Esophagus muscularis mucosa (tissue), 4 donors: ENCODE results near the gene ELL3. TPM values are rescaled to one million over a fixed set of nuclear protein-coding genes. Genes with fewer than 3 reads are reported as not detected.

Source experiments
- DNase-seq: peaks from one replicate; pipeline ENCODE4 v3.0.0-alpha.2; 2017; ENCODE audit errors: extremely low spot score
- H3K27ac ChIP-seq, 4 donors: fragments of 200-600 bp; sonication (generic); replicated peaks in 1 of 4; 1 replicate in 3 of 4; 2 replicates in 1 of 4; pipeline ENCODE4 v1.5.1; 2016 to 2019; ENCODE audit warnings: mild to moderate bottlenecking in 1 of 4
- H3K27me3 ChIP-seq, 4 donors: fragments of 200-600 bp; sonication (generic); one replicate each; pipeline versions ENCODE4 v1.5.1 to v1.6.0; 2016 to 2019
- H3K36me3 ChIP-seq, 4 donors: fragments of 200-600 bp; sonication (generic); one replicate each; pipeline ENCODE4 v1.5.1; 2016 to 2019
- H3K4me1 ChIP-seq, 4 donors: fragments of 200-600 bp; sonication (generic); one replicate each; pipeline ENCODE4 v1.5.1; 2016 to 2019
- H3K4me3 ChIP-seq, 4 donors: fragments of 200-600 bp; sonication (generic); 1 replicate in 2 of 4; 2 replicates in 2 of 4; pipeline ENCODE4 v1.5.1; 2016 to 2019; ENCODE audit warnings: mild to moderate bottlenecking in 4 of 4, moderate library complexity in 1 of 4
- H3K9me3 ChIP-seq, 4 donors: fragments of 200-600 bp; sonication (generic); 1 replicate in 3 of 4; 2 replicates in 1 of 4; pipeline ENCODE4 v1.5.1; 2016 to 2019
- EP300 ChIP-seq: sonication (generic); formaldehyde crosslinking; IDR thresholded peaks from one replicate; pipeline ENCODE4 v1.6.1; 2017; ENCODE audit warnings: antibody characterized with exemption
- POLR2A ChIP-seq: fragments of 450-650 bp; IDR thresholded peaks from one replicate; pipeline ENCODE4 v1.6.1; 2017; ENCODE audit warnings: antibody characterized with exemption, moderate library complexity, mild to moderate bottlenecking, low read depth
- POLR2AphosphoS5 ChIP-seq, 2 donors: sonication (generic); formaldehyde crosslinking; IDR thresholded peaks; one replicate each; pipeline ENCODE4 v1.6.1; 2017; ENCODE audit warnings: antibody characterized with exemption in 2 of 2
- WGBS: methylation state at CpG from one replicate; pipeline ENCODE4 v1.1.5; 2018; 5-methylcytosine and 5-hydroxymethylcytosine counted together
- intact Hi-C: fragments of 100-400 bp; cut with DNase I; formaldehyde crosslinking; loops from one replicate; pipeline ENCODE4 v1.15.1; 2023
- total RNA-seq, 4 donors: library from RNA; depleted of rRNA; stranded (reverse); fragments of >200 nt; gene quantifications; one replicate each; pipeline versions ENCODE4 v1.1.0 to v1.2.1, GENCODE V29; 2016
- TF ChIP-seq, protein P1 (sequence below), 3 experiments: fragments of 200-600 bp in 2 of 3; fragments of 450-650 bp in 1 of 3; sonication (generic) in 2 of 3; IDR thresholded peaks; one replicate each; pipeline ENCODE4 v1.5.1; 2017 to 2019; ENCODE audit warnings: antibody characterized with exemption in 3 of 3, mild to moderate bottlenecking in 2 of 3, moderate library complexity in 1 of 3

ELL3 gene
- total RNA-seq, 4 donors from 2014 or later, result 3.0 to 7.7 (median 4.1) TPM

DNA sequence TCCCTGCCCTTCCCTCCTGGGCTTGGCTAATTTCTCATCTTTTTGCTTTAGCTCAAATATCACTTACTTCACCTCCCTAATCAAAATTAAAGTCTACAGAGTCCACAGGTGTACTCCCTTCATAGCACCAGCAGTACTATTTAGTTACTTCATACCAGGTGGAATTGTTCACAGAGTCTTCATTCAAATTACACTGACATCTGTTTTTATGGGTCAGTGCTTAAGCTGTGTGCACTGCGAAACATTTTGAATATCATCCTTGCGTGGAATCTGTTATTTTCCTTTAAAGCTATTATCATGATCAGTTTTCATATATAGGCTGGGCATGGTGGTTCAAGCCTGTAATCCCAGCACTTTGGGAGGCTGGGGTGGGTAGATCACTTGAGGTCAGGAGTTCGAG is 12.6 kb upstream of the ELL3 start:
- Histone ChIP-seq H3K4me3 (no peak overlapping the region), H3K4me1 (peaks cover 14 to 21% (median 18%) of the 10 kb centered on the region in 4 donors), H3K27ac (no peak overlapping the region), H3K27me3 (no peaks in the 10 kb centered on the region), H3K9me3 (no peaks in the 10 kb centered on the region), H3K36me3 (peaks cover under 1 to 12% (median 11%) of the 10 kb centered on the region in 4 donors)
- intact Hi-C loops, result no loop called here
- TF ChIP-seq POLR2AphosphoS5 (IDR thresholded peaks at IDR 0.05) (no peak), EP300 (no peak), POLR2A (no peak)
- TF ChIP-seq, protein P1, sequence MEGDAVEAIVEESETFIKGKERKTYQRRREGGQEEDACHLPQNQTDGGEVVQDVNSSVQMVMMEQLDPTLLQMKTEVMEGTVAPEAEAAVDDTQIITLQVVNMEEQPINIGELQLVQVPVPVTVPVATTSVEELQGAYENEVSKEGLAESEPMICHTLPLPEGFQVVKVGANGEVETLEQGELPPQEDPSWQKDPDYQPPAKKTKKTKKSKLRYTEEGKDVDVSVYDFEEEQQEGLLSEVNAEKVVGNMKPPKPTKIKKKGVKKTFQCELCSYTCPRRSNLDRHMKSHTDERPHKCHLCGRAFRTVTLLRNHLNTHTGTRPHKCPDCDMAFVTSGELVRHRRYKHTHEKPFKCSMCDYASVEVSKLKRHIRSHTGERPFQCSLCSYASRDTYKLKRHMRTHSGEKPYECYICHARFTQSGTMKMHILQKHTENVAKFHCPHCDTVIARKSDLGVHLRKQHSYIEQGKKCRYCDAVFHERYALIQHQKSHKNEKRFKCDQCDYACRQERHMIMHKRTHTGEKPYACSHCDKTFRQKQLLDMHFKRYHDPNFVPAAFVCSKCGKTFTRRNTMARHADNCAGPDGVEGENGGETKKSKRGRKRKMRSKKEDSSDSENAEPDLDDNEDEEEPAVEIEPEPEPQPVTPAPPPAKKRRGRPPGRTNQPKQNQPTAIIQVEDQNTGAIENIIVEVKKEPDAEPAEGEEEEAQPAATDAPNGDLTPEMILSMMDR (IDR thresholded peaks at IDR 0.05), result no peak
- WGBS, result 97% methylated on average over 3 of the region's 3 CpGs
- DNase-seq, result no peak

DNA sequence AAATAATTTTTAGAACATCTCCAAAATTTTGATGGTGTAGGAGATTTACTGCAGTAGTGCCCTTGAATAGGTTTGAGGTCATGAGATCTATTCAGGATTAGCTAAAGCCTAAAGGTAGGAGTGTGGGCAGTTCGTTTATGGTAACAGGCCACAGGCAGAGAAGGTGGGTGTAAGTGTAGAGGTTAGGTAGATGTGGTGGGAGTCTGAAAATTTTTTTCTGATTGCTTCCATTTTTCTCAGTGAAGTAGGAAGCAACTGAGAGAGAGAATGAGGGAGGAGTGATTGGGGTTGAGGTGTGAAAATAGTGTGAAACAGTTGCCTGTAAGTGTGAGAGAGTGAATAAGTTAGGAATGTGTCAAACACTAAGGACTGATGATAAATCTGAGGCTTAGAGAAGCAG is 2.2 kb upstream of the ELL3 start:
- H3K9me3 ChIP-seq, result no peaks in the 10 kb centered on the region
- intact Hi-C loops, result no loop called here
- no peak overlapping the region for H3K4me3 ChIP-seq
- H3K4me1 ChIP-seq, result peaks cover 9 to 27% (median 23%) of the 10 kb centered on the region in 4 donors
- peaks cover 0 to under 1% (median 0%) of the 10 kb centered on the region in 4 donors for H3K36me3 ChIP-seq
- TF ChIP-seq POLR2A, result no peak
- no peak for TF ChIP-seq EP300
- TF ChIP-seq, protein P1 (IDR thresholded peaks at IDR 0.05), result no peak
- TF ChIP-seq POLR2AphosphoS5 (IDR thresholded peaks at IDR 0.05), result no peak
- 73% methylated on average over 1 of the region's 1 CpG for WGBS
- H3K27me3 ChIP-seq, result no peaks in the 10 kb centered on the region
- H3K27ac ChIP-seq, result no peak overlapping the region
- no peak for DNase-seq

GRCh38 chr15:43777267-43777914 is 625 bp upstream of the ELL3 start:
- peak; percentile 96 for DNase-seq
- peaks cover 9 to 27% (median 23%) of the 10 kb centered on the region in 4 donors for H3K4me1 ChIP-seq
- intact Hi-C loops, result no loop called here
- 4% methylated on average over 20 of the region's 31 CpGs for WGBS
- H3K27me3 ChIP-seq, result no peaks in the 10 kb centered on the region
- peaks cover 0 to 17% (median 15%) of the 10 kb centered on the region in 4 donors for H3K36me3 ChIP-seq
- peak overlapping the region; percentile 84 to 94 (median 92) for H3K27ac ChIP-seq
- peak overlapping the region; percentile 64 to 79 (median 67) for H3K4me3 ChIP-seq
- no peaks in the 10 kb centered on the region for H3K9me3 ChIP-seq
- TF ChIP-seq EP300 (no peak), POLR2A (no peak), POLR2AphosphoS5 (IDR thresholded peaks at IDR 0.05) (peak; percentile 59 to 67)
- TF ChIP-seq, protein P1 (IDR thresholded peaks at IDR 0.05), result peak; percentile 76 to 84 (median 80)

- intact Hi-C loops, result no loop called here
- H3K4me3 ChIP-seq, result peak overlapping the region; percentile 64 to 79 (median 67)
These were observed 557 bp downstream of the ELL3 start for GRCh38 chr15:43776101-43776717.

More at GRCh38 chr15:43776101-43776717, 557 bp downstream of the ELL3 start:
- peak overlapping the region; percentile 84 to 94 (median 92) for H3K27ac ChIP-seq
- 38% methylated on average over 17 of the region's 35 CpGs for WGBS
- H3K27me3 ChIP-seq, result no peaks in the 10 kb centered on the region
- no peak for TF ChIP-seq POLR2A
- no peak for TF ChIP-seq EP300
- no peak for TF ChIP-seq POLR2AphosphoS5 (IDR thresholded peaks at IDR 0.05)
- TF ChIP-seq, protein P1 (IDR thresholded peaks at IDR 0.05), result no peak
- H3K4me1 ChIP-seq, result peaks cover 9 to 27% (median 23%) of the 10 kb centered on the region in 4 donors
- no peak for DNase-seq
- no peaks in the 10 kb centered on the region for H3K9me3 ChIP-seq
- peaks cover 12 to 29% (median 27%) of the 10 kb centered on the region in 4 donors for H3K36me3 ChIP-seq
